ENCODE data around the gene ABCA1. TPM values are rescaled to one million over a fixed set of nuclear protein-coding genes. Genes with fewer than 3 reads are reported as not detected.

Gene ABCA1
- total RNA-seq, 1 experiment from 2014 or later, result 0.76 TPM

GRCh38 chr9:104974053-104974962, 46.4 kb upstream of the ABCA1 start:
- H3K36me3 Mint-ChIP-seq (ENCODE audit: insufficient read depth, unreplicated experiment), result no peaks in the 10 kb centered on the region
- BruUV-seq (replicated peaks), result no TSS peak
- CTCF ChIA-PET, result no interaction called here
- intact Hi-C loops (cut with micrococcal nuclease; ENCODE audit: unreplicated experiment), result no loop called here
- no peaks in the 10 kb centered on the region for H3K9me3 Mint-ChIP-seq (ENCODE audit: low read depth, unreplicated experiment)
- H3K27me3 Mint-ChIP-seq (ENCODE audit: unreplicated experiment), result peaks cover 33% of the 10 kb centered on the region
- DNase-seq, result no peak
- no peak overlapping the region for H3K27ac Mint-ChIP-seq (ENCODE audit: unreplicated experiment)
- TF ChIP-seq CTCF (IDR thresholded peaks at IDR 0.05; ENCODE audit: unreplicated experiment), result no peak
- H3K4me1 Mint-ChIP-seq (ENCODE audit: low read depth, unreplicated experiment), result peaks cover 17% of the 10 kb centered on the region
- no peak overlapping the region for H3K4me3 Mint-ChIP-seq (ENCODE audit: low read depth, unreplicated experiment)

- H3K4me3 Mint-ChIP-seq (ENCODE audit: low read depth, unreplicated experiment), result no peak overlapping the region
- no peak for TF ChIP-seq CTCF (IDR thresholded peaks at IDR 0.05; ENCODE audit: unreplicated experiment)
- peaks cover 11% of the 10 kb centered on the region for H3K36me3 Mint-ChIP-seq (ENCODE audit: insufficient read depth, unreplicated experiment)
- H3K27ac Mint-ChIP-seq (ENCODE audit: unreplicated experiment), result no peak overlapping the region
- intact Hi-C loops (cut with micrococcal nuclease; ENCODE audit: unreplicated experiment), result no loop called here
- CTCF ChIA-PET, result no interaction called here
- H3K27me3 Mint-ChIP-seq (ENCODE audit: unreplicated experiment), result peaks cover 33% of the 10 kb centered on the region
- peaks cover 8% of the 10 kb centered on the region for H3K4me1 Mint-ChIP-seq (ENCODE audit: low read depth, unreplicated experiment)
- no peak for DNase-seq
- H3K9me3 Mint-ChIP-seq (ENCODE audit: low read depth, unreplicated experiment), result no peaks in the 10 kb centered on the region
- no TSS peak for BruUV-seq (replicated peaks)
These were observed 44.4 kb upstream of the ABCA1 start for GRCh38 chr9:104972242-104972866.

- Mint-ChIP-seq H3K4me3 (ENCODE audit: low read depth, unreplicated experiment) (no peak overlapping the region), H3K36me3 (ENCODE audit: insufficient read depth, unreplicated experiment) (peaks cover 11% of the 10 kb centered on the region), H3K9me3 (ENCODE audit: low read depth, unreplicated experiment) (no peaks in the 10 kb centered on the region), H3K27ac (ENCODE audit: unreplicated experiment) (no peak overlapping the region), H3K4me1 (ENCODE audit: low read depth, unreplicated experiment) (no peaks in the 10 kb centered on the region), H3K27me3 (ENCODE audit: unreplicated experiment) (peaks cover 33% of the 10 kb centered on the region)
- no peak for TF ChIP-seq CTCF (IDR thresholded peaks at IDR 0.05; ENCODE audit: unreplicated experiment)
- no peak for DNase-seq
- no TSS peak for BruUV-seq (replicated peaks)
- intact Hi-C loops (cut with micrococcal nuclease; ENCODE audit: unreplicated experiment), result no loop called here
- CTCF ChIA-PET, result no interaction called here
These were observed 43.6 kb upstream of the ABCA1 start for GRCh38 chr9:104971511-104971910.

GRCh38 chr9:104970271-104970987, 42.5 kb upstream of the ABCA1 start:
- H3K27ac Mint-ChIP-seq (ENCODE audit: unreplicated experiment), result no peak overlapping the region
- DNase-seq, result no peak
- H3K36me3 Mint-ChIP-seq (ENCODE audit: insufficient read depth, unreplicated experiment), result peaks cover 11% of the 10 kb centered on the region
- intact Hi-C loops (cut with micrococcal nuclease; ENCODE audit: unreplicated experiment), result no loop called here
- TF ChIP-seq CTCF (IDR thresholded peaks at IDR 0.05; ENCODE audit: unreplicated experiment), result no peak
- H3K4me3 Mint-ChIP-seq (ENCODE audit: low read depth, unreplicated experiment), result no peak overlapping the region
- peaks cover 33% of the 10 kb centered on the region for H3K27me3 Mint-ChIP-seq (ENCODE audit: unreplicated experiment)
- BruUV-seq (replicated peaks), result no TSS peak
- H3K9me3 Mint-ChIP-seq (ENCODE audit: low read depth, unreplicated experiment), result no peaks in the 10 kb centered on the region
- H3K4me1 Mint-ChIP-seq (ENCODE audit: low read depth, unreplicated experiment), result no peaks in the 10 kb centered on the region
- CTCF ChIA-PET, result no interaction called here

Data from Calu3 (cell line).